HUES64 (cell line): Measurements from ENCODE around the gene COBL.

Source experiments
- H3K27ac ChIP-seq: 2 replicates; pipeline ENCODE4 v1.7.0; 2013; ENCODE audit warnings: low read depth, low read length, inconsistent platforms
- H3K27me3 ChIP-seq: 2 replicates; pipeline ENCODE4 v1.6.1; 2013; ENCODE audit warnings: mild to moderate bottlenecking, low read length; ENCODE audit not compliant: insufficient read depth
- H3K36me3 ChIP-seq: 2 replicates; pipeline ENCODE4 v1.6.1; 2013; ENCODE audit warnings: mild to moderate bottlenecking, low read length; ENCODE audit not compliant: insufficient read depth
- H3K4me1 ChIP-seq: 2 replicates; pipeline ENCODE4 v1.6.1; 2013; ENCODE audit warnings: mild to moderate bottlenecking, low read length, moderate library complexity; ENCODE audit not compliant: insufficient read depth
- H3K4me3 ChIP-seq: 2 replicates; pipeline ENCODE4 v1.5.1; 2013; ENCODE audit warnings: mild to moderate bottlenecking, low read length, moderate library complexity
- H3K9ac ChIP-seq: 2 replicates; pipeline ENCODE4 v1.6.1; 2013; ENCODE audit warnings: mild to moderate bottlenecking, low read depth, low read length
- H3K9me3 ChIP-seq: 2 replicates; pipeline ENCODE4 v1.6.1; 2013; ENCODE audit warnings: low read depth, low read length; ENCODE audit not compliant: insufficient read depth
- WGBS: fragments of 150-250, 120-280 bp; methylation state at CpG from one replicate; pipeline ENCODE4 v1.1.7; 2013; ENCODE audit warnings: missing lambda C conversion rate; 5-methylcytosine and 5-hydroxymethylcytosine counted together

Gene COBL

GRCh38 chr7:51246258-51247245 lies 70.1 kb downstream of the COBL start:
- WGBS: 93% methylated on average over 12 of the region's 12 CpGs
- Histone ChIP-seq H3K4me3 (no peak overlapping the region), H3K9me3 (no peaks in the 10 kb centered on the region), H3K9ac (no peak overlapping the region), H3K4me1 (no peaks in the 10 kb centered on the region), H3K27me3 (no peaks in the 10 kb centered on the region), H3K36me3 (no peaks in the 10 kb centered on the region), H3K27ac (no peak overlapping the region)

- no peak overlapping the region for H3K9ac ChIP-seq
- H3K27ac ChIP-seq: no peak overlapping the region
- no peaks in the 10 kb centered on the region for H3K9me3 ChIP-seq
- H3K4me3 ChIP-seq: no peak overlapping the region
- WGBS: 90% methylated on average over 7 of the region's 7 CpGs
- H3K4me1 ChIP-seq: no peaks in the 10 kb centered on the region
- no peaks in the 10 kb centered on the region for H3K27me3 ChIP-seq
- no peaks in the 10 kb centered on the region for H3K36me3 ChIP-seq
Measured at GRCh38 chr7:51244885-51245284, 71.7 kb downstream of the COBL start.

GRCh38 chr7:51244053-51244452 lies 72.6 kb downstream of the COBL start:
- peaks cover 7% of the 10 kb centered on the region for H3K4me1 ChIP-seq
- H3K27ac ChIP-seq: no peak overlapping the region
- H3K27me3 ChIP-seq: no peaks in the 10 kb centered on the region
- H3K9me3 ChIP-seq: no peaks in the 10 kb centered on the region
- 94% methylated on average over 5 of the region's 5 CpGs for WGBS
- no peak overlapping the region for H3K4me3 ChIP-seq
- no peaks in the 10 kb centered on the region for H3K36me3 ChIP-seq
- H3K9ac ChIP-seq: no peak overlapping the region

- H3K27me3 ChIP-seq: no peaks in the 10 kb centered on the region
- H3K4me3 ChIP-seq: no peak overlapping the region
- H3K4me1 ChIP-seq: peaks cover 11% of the 10 kb centered on the region
- 98% methylated on average over 9 of the region's 10 CpGs for WGBS
- H3K9me3 ChIP-seq: no peaks in the 10 kb centered on the region
- no peaks in the 10 kb centered on the region for H3K36me3 ChIP-seq
- H3K27ac ChIP-seq: no peak overlapping the region
- H3K9ac ChIP-seq: no peak overlapping the region
Measured at GRCh38 chr7:51243631-51244030, 73.0 kb downstream of the COBL start.

GRCh38 chr7:51242881-51243518 lies 73.6 kb downstream of the COBL start:
- Histone ChIP-seq H3K27ac (no peak overlapping the region), H3K9me3 (no peaks in the 10 kb centered on the region), H3K4me3 (no peak overlapping the region), H3K9ac (no peak overlapping the region), H3K27me3 (no peaks in the 10 kb centered on the region), H3K4me1 (peaks cover 14% of the 10 kb centered on the region), H3K36me3 (no peaks in the 10 kb centered on the region)
- 93% methylated on average over 15 of the region's 16 CpGs for WGBS

- WGBS: 97% methylated on average over 5 of the region's 5 CpGs
- H3K9ac ChIP-seq: no peak overlapping the region
- H3K4me1 ChIP-seq: peaks cover 14% of the 10 kb centered on the region
- no peak overlapping the region for H3K27ac ChIP-seq
- no peaks in the 10 kb centered on the region for H3K9me3 ChIP-seq
- no peaks in the 10 kb centered on the region for H3K27me3 ChIP-seq
- H3K36me3 ChIP-seq: no peaks in the 10 kb centered on the region
- no peak overlapping the region for H3K4me3 ChIP-seq
Measured at GRCh38 chr7:51242007-51242691, 74.5 kb downstream of the COBL start.

- H3K36me3 ChIP-seq: no peaks in the 10 kb centered on the region
- 93% methylated on average over 4 of the region's 4 CpGs for WGBS
- H3K4me3 ChIP-seq: no peak overlapping the region
- H3K9ac ChIP-seq: no peak overlapping the region
- peaks cover 20% of the 10 kb centered on the region for H3K4me1 ChIP-seq
- no peaks in the 10 kb centered on the region for H3K9me3 ChIP-seq
- H3K27ac ChIP-seq: no peak overlapping the region
- no peaks in the 10 kb centered on the region for H3K27me3 ChIP-seq
Measured at GRCh38 chr7:51240868-51241267, 75.7 kb downstream of the COBL start.

GRCh38 chr7:51239691-51240090 lies 76.9 kb downstream of the COBL start:
- no peaks in the 10 kb centered on the region for H3K36me3 ChIP-seq
- H3K4me3 ChIP-seq: no peak overlapping the region
- no peaks in the 10 kb centered on the region for H3K27me3 ChIP-seq
- no peak overlapping the region for H3K9ac ChIP-seq
- no peaks in the 10 kb centered on the region for H3K9me3 ChIP-seq
- peaks cover 23% of the 10 kb centered on the region for H3K4me1 ChIP-seq
- WGBS: 93% methylated on average over 3 of the region's 3 CpGs
- H3K27ac ChIP-seq: no peak overlapping the region

GRCh38 chr7:51238981-51239495 lies 77.6 kb downstream of the COBL start:
- Histone ChIP-seq H3K27me3 (no peaks in the 10 kb centered on the region), H3K27ac (no peak overlapping the region), H3K9ac (no peak overlapping the region), H3K4me1 (peaks cover 23% of the 10 kb centered on the region), H3K9me3 (no peaks in the 10 kb centered on the region), H3K4me3 (no peak overlapping the region), H3K36me3 (no peaks in the 10 kb centered on the region)
- WGBS: 79% methylated on average over 4 of the region's 4 CpGs

- no peak overlapping the region for H3K4me3 ChIP-seq
- H3K9me3 ChIP-seq: no peaks in the 10 kb centered on the region
- 92% methylated on average over 7 of the region's 9 CpGs for WGBS
- H3K27me3 ChIP-seq: no peaks in the 10 kb centered on the region
- no peak overlapping the region for H3K27ac ChIP-seq
- H3K36me3 ChIP-seq: no peaks in the 10 kb centered on the region
- peaks cover 23% of the 10 kb centered on the region for H3K4me1 ChIP-seq
- H3K9ac ChIP-seq: no peak overlapping the region
Measured at GRCh38 chr7:51237446-51238133, 79.0 kb downstream of the COBL start.
